Measurements from ENCODE around the gene GAS5. TPM values are rescaled to one million over a fixed set of nuclear protein-coding genes. Genes with fewer than 3 reads are reported as not detected.

The GAS5 gene
- total and polyA plus RNA-seq, 2 experiments from 2014 or later: 979 to 992 TPM

DNA sequence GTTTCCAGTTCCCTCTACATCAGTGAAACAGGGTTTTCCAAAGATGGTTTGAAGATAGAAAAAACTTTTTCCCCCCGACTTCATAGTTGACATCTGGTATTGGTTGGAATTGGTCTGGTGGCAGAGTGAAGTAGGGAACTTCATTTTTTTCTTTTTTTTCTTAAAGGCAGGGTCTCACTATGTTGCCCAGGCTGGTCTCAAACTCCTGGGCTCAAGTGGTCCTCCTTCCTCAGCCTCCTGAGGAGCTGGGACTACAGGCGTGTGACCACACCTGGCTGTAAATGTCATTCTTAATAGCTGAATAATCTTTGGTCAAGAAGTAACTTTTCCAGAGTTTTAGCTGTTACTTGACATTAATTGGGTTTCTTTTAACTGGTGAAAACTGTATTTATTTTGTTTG, 22.1 kb upstream of the GAS5 start (continued):
- no peak for TF ChIP-seq REST (IDR thresholded peaks at IDR 0.05; ENCODE audit: unreplicated experiment)
- TF ChIP-seq, protein P1, sequence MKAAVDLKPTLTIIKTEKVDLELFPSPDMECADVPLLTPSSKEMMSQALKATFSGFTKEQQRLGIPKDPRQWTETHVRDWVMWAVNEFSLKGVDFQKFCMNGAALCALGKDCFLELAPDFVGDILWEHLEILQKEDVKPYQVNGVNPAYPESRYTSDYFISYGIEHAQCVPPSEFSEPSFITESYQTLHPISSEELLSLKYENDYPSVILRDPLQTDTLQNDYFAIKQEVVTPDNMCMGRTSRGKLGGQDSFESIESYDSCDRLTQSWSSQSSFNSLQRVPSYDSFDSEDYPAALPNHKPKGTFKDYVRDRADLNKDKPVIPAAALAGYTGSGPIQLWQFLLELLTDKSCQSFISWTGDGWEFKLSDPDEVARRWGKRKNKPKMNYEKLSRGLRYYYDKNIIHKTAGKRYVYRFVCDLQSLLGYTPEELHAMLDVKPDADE (IDR thresholded peaks at IDR 0.05): no peak
- no peak for TF ChIP-seq JUNB (IDR thresholded peaks at IDR 0.05; ENCODE audit: unreplicated experiment)
- TF ChIP-seq STAT1 (IDR thresholded peaks at IDR 0.05; ENCODE audit: unreplicated experiment): no peak
- no peak for TF ChIP-seq EZH2phosphoT487 (IDR thresholded peaks at IDR 0.05; ENCODE audit: unreplicated experiment)

- H2AFZ ChIP-seq: no peak overlapping the region
- Mint-ChIP-seq H3K4me1 (peaks cover 52% of the 10 kb centered on the region), H3K36me3 (ENCODE audit: low read depth) (peaks cover 18% of the 10 kb centered on the region), H3K9me3 (no peaks in the 10 kb centered on the region), H3K27me3 (ENCODE audit: insufficient read depth, low read depth, poor library complexity) (no peaks in the 10 kb centered on the region), H3K27ac (peak overlapping the region; percentile 88; the same call in 1 of the 2 replicates), H3K4me3 (no peak overlapping the region)
- H4K20me1 ChIP-seq (replicated peaks; ENCODE audit: insufficient read depth): no peaks in the 10 kb centered on the region
- peak overlapping the region; percentile 80 for H3K27ac ChIP-seq (ENCODE audit: low read depth)
- H3K36me3 ChIP-seq (ENCODE audit: insufficient read depth): no peaks in the 10 kb centered on the region
- peak; percentile 39 for DNase-seq (ENCODE audit: low spot score)
- no peaks in the 10 kb centered on the region for H3K27me3 ChIP-seq (ENCODE audit: insufficient read depth)
- peaks cover 43% of the 10 kb centered on the region for H3K4me1 ChIP-seq (ENCODE audit: insufficient read depth)
- H3K4me2 ChIP-seq: peak overlapping the region; percentile 57
- TF ChIP-seq, protein P1 (IDR thresholded peaks at IDR 0.05): no peak
- peak; percentile 58; the same call in 1 of the 2 replicates for TF ChIP-seq NANOG (IDR thresholded peaks at IDR 0.05; ENCODE audit: borderline replicate concordance)
- H3K79me2 ChIP-seq (replicated peaks; ENCODE audit: insufficient read depth): peaks cover 28% of the 10 kb centered on the region
- no peak overlapping the region for H3K4me3 ChIP-seq
- no peaks in the 10 kb centered on the region for H3K9me2 ChIP-seq (ENCODE audit: insufficient read depth)
- peak; percentile 84 for ATAC-seq
- H3F3A ChIP-seq (replicated peaks; ENCODE audit: low read depth): no peaks in the 10 kb centered on the region
Observed at GRCh38 chr1:173888749-173889148, 21.0 kb upstream of the GAS5 start.

DNA sequence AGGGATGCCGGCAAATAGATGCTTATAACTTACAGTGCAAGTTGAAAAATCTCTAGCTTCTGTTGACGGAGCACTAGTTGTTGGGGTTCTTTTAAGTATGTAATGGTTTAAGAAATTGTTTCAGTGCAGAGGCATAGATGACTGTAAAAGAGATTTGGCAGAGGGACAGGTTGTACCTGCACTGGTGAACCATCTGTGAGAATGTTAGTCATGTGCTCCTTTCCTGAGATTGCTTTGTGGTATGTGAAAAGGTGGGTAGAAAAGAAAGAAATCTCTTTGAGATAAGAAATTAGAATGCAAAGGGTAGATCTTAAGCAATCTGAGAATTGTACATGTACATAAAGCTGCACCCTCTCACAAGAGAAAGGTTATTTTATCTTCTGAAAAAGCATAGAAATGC, 19.8 kb upstream of the GAS5 start:
- H3K27ac ChIP-seq (ENCODE audit: low read depth): peak overlapping the region; percentile 80; the same call in 1 of the 2 replicates
- H3K4me2 ChIP-seq: peak overlapping the region; percentile 57; the same call in 1 of the 2 replicates
- no peaks in the 10 kb centered on the region for H3K36me3 ChIP-seq (ENCODE audit: insufficient read depth)
- no peaks in the 10 kb centered on the region for H3K9me2 ChIP-seq (ENCODE audit: insufficient read depth)
- peaks cover 43% of the 10 kb centered on the region for H3K4me1 ChIP-seq (ENCODE audit: insufficient read depth)
- H3K27me3 ChIP-seq (ENCODE audit: insufficient read depth): no peaks in the 10 kb centered on the region
- no peaks in the 10 kb centered on the region for H3F3A ChIP-seq (replicated peaks; ENCODE audit: low read depth)
- Mint-ChIP-seq H3K4me3 (no peak overlapping the region), H3K27ac (peak overlapping the region; percentile 60; the same call in 1 of the 2 replicates), H3K4me1 (peaks cover 52% of the 10 kb centered on the region), H3K27me3 (ENCODE audit: insufficient read depth, low read depth, poor library complexity) (peaks cover 2% of the 10 kb centered on the region), H3K9me3 (no peaks in the 10 kb centered on the region), H3K36me3 (ENCODE audit: low read depth) (peaks cover 18% of the 10 kb centered on the region)
- ATAC-seq (no peak), DNase-seq (ENCODE audit: low spot score) (no peak)
- TF ChIP-seq, protein P1 (IDR thresholded peaks at IDR 0.05): no peak
- TF ChIP-seq ZNF331 (CRISPR knock-in tag; IDR thresholded peaks at IDR 0.05; ENCODE audit: low read depth): no peak
- H3K79me2 ChIP-seq (replicated peaks; ENCODE audit: insufficient read depth): peaks cover 22% of the 10 kb centered on the region
- H2AFZ ChIP-seq: no peak overlapping the region
- H4K20me1 ChIP-seq (replicated peaks; ENCODE audit: insufficient read depth): no peaks in the 10 kb centered on the region
- no peak overlapping the region for H3K4me3 ChIP-seq
